ENCODE data around the gene GAD2.

GAD2 gene

DNA sequence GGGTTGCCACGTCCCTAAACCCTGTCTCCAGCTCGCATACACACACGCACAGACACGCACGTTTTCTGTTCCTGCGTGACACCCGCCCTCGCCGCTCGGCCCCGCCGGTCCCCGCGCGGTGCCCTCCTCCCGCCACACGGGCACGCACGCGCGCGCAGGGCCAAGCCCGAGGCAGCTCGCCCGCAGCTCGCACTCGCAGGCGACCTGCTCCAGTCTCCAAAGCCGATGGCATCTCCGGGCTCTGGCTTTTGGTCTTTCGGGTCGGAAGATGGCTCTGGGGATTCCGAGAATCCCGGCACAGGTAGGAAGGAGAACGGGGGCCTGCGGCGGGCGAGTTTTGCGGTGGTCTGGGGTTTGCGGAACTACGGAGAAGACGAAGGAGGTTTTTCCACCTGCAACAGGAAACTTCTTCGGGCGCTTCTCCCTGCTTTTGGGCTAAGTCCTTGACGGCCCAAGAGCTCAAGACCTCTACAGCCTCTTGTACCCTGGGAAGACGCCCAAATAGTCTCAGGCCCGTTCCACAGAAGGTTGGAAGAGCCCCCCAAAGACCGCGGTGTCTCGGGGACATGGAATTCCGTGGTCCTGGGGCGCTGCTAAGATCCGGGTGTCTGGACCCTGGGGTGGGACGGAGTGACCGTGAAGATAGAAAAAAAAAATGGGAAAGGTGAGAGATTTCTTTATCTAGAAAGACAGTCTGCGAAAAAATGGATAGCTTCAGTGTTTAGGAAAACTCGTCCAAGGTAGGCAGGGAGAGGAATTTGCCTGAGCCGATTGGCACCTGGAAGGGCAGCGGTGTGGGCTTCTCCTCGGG lies at the start of gene GAD2:
GAD2 (plus strand) TSS at position 190 of the 811 bp plus-strand sequence; CDS start at position 226, 36 bp downstream.
- no peak for DNase-seq (ENCODE audit: low read depth, low spot score)

DNA sequence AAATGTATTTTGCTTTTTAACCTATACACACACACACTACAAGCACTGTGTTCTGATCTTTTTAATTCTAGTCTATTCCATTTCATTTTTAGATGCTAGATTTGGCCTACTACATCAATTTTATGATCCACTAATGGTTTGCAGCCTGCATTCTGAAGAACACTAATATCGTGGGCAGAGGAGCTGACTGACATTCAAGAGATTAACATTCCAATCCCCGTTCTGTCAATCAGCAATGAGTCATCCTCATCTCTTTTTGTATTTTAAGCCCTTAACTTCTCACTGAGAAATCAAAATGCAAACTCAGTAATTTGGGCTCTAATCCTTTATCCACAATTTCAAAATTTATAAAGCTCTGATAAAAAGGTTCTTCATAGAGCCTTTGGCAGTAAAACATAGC lies 47.1 kb upstream of the GAD2 start:
- DNase-seq (ENCODE audit: low read depth, low spot score): no peak

DNA sequence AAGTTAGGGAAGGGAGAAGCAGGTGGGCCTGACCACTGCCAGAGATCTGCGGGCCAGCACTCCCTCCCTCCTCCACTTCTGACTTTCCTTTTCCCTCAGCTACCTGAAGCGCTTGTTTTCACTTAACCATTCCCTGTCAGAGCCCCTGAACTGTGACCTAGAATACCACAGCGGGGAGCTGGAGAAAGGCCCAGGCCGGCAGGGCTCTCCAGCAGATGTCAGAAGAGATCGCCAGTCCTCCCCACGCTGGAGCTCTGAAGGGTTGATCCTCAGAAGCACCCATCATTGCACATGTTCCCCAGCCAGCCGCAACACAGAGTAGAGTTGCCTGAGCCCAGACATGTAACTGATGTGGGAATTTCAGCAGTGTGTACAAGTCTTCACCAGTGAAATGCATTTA lies 44.4 kb upstream of the GAD2 start:
- DNase-seq (ENCODE audit: low read depth, low spot score): no peak

DNA sequence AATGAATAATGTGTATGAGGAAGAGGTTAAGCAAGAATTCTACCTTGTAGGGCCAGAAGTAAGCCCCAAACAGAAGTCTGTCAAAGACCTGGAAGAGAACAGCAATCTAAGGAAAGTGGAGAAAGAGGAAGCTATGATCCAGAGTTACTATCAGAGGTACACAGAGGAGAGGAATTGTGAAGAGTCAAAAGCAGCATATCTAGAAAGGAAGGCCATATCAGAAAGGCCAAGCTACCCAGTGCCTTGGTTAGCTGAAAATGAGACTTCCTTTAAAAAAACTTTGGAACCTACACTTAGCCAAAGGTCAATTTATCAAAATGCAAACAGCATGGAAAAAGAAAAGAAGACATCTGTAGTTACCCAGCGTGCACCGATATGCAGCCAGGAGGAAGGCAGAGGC lies 42.7 kb upstream of the GAD2 start:
- DNase-seq (ENCODE audit: low read depth, low spot score): no peak

DNA sequence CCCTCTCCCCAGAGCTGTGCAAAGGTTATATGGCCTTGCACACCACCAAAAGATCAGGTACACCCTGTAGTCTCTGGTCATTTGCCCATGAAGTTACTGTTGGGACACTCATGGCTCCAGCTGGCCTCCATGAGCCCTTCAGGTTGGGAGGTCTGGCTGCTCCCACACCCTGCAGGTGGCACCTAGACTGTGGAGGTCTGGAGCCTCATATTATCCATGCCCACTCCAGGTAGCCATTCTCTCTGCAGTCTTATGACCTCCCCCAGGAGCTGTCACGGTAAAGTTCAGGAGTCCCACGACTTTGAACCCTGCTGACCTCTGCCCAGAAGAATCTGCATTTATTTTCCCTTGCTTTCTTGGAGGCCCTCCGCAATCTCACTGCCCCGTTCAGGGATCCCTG lies 39.2 kb upstream of the GAD2 start:
- DNase-seq (ENCODE audit: low read depth, low spot score): no peak

DNA sequence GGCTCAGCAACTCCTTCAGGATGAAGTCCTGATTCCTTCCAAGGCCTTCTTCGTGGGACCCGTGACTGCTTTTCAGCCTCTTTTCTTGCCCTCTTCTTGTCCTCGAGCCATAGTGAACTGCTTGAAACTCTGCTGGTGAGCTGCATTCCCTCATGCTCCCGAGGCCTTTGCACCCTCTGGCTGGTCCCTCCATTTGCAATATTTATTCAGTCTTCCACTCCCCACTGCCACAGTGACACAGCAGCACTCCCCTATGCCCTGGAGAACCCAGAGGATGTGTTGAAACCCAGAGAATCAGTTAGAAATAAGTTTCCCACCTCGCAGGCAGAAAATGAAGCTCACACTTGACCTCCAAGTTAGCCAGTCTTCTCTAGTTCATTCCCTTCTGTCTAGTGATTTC lies 22.3 kb upstream of the GAD2 start:
- DNase-seq (ENCODE audit: low read depth, low spot score): no peak

DNA sequence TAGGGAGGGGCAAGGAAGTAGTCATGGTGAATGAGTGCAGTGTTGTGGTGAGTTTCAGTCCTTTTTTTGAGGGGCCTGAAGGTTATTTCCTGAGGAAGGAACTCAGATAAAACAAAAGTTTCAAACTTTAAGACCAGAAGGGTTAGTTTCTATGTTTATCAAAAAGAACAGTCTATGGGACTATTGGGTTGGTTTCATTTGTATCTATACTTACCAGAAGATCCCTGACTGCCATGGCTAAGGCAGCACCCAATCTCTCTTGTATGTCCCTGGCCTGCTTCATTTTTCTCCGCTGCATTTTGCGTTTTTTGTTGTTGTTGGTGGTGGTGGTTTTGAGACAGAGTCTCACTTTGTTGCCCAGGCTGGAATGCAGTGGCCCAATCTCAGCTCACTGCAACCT lies 19.3 kb upstream of the GAD2 start:
- no peak for DNase-seq (ENCODE audit: low read depth, low spot score)

DNA sequence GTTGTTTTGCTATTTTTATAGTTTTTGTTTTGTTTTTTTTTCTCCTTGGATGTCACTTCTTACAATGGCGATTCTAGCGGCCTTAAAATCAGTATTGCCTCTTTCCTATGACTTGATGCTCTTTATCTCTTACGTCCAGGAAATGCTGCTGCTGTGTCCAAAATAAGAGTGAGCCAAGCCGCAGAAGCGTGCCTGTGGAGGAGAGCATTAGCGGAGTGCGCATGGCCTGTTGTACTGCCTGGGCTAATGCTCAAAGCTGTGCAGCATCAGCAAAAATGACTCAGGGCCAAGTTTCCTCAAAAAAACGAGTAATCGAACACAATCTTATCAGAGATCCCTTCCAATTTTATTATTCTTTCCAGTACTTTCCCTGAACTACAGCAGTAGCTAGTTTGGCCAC lies 18.5 kb upstream of the GAD2 start:
- DNase-seq (ENCODE audit: low read depth, low spot score): no peak

DNA sequence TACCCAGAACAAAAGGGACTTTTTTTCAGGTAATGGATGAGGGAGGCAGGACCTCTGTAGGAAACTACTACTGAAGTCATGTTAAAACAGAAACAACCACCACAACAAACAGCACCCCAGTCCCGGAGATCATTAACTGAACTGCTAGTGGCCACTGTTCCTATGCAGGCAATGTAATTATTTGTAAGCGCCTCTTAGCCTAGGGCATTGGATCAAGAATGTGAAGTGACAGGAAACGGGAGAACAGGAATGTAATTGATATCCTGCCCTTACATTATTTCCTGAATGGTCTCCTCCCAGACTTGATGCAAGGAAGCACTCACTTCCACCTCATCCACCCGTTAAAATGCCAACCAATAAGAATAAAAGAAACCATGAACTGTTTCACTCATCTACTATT lies 16.7 kb upstream of the GAD2 start:
- no peak for DNase-seq (ENCODE audit: low read depth, low spot score)

DNA sequence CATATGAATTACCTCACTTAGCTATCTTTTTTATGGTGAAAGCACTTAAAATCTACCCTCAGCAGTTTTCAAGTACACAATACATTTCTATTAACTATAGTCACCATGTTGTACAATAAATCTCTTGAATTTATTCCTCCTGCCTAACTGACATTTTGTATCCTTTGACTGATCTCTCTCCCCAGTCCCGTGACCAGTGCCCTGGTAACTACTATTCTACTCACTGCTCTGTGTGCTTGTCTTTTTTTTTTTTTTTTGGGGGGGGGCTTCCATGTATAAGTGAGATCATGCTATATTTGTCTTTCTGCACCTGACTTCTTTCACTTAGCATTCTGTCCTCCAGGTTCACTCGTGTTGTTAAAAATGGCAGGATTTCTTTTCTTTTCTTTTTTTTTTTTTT lies 11.4 kb upstream of the GAD2 start:
- no peak for DNase-seq (ENCODE audit: low read depth, low spot score)

DNA sequence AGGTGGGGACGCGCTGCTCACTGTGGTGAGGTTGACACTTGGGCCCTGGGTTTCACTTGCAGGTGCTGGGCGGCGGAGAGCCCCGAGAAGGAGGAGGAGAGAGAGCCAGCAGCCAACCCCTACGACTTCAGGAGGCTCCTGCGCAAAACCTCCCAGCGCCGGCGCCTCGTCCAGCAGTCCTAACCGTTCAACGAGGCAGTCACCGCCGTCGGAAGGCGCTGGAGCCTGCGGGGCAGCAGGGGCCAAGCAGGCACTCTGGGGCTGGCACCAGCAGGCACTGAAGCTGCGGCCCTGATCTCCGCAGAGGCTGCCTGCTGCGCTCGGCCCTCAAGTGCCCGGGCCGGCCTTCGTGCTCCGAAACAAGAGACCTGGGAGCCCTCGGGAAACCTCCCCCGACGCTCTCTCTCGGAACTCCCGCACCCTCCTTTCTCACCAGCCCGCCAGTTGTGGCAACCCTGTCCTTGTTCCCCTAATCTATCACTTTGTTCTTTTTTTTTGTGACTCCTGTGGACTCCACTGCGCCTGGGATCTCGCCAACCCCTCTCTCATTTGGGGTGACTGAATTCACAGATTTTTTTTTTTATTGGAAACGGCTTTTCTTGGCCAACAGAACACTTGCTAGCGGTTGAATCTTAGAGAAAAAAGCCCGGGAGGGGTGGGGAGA lies 4.7 kb upstream of the GAD2 start:
- no peak for DNase-seq (ENCODE audit: low read depth, low spot score)

DNA sequence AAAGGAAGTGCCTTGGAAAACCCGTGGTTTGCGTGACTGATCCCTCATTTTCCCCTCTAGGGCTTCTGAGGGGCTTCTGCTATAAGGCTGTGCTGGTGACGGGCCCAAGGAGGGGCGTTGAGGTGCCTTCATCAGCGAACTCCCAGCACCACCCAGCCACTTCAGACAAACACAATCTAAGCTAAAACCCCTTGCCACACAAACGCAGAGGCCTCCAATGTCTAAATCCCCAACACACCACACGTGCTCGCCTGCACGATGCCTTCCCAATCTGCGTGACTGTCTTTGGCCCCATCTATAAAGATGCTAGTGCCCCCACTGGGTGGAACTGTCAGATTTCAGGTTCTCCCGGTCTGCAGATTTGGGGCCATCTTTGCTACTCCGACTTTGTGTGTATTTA lies 4.1 kb upstream of the GAD2 start:
- no peak for DNase-seq (ENCODE audit: low read depth, low spot score)

DNA sequence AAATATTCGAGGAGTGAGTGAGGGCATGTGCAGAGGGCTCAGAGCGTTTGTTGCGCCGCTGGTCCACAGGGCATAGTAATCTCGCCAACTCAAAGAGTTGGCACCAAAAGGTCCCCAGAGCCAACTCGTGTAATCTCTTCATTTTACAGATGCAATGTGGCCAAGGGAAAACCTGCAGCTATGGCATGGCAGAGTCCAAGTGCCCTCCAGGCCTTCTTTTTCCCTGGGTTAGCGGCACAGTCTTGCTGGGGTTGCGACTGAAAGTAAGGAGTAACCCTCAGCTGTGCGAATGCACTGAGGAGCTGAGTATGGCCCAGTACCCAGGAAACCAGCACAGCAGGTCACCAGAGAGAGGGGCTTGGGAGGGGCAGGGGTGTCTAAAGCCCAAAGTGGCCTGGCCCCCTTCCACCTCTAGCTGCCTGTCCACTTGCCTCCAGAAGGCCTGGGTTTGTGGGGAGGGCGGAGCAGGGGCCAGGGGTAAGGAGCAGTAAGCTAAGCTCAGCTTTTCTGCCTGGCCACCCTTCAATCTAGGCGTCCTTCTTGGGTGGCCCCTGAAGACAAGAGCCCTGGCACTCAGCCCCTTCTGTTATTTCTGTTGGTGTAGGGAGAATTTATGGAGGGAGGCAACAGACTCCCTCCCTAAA lies 3.3 kb upstream of the GAD2 start:
- DNase-seq (ENCODE audit: low read depth, low spot score): no peak

DNA sequence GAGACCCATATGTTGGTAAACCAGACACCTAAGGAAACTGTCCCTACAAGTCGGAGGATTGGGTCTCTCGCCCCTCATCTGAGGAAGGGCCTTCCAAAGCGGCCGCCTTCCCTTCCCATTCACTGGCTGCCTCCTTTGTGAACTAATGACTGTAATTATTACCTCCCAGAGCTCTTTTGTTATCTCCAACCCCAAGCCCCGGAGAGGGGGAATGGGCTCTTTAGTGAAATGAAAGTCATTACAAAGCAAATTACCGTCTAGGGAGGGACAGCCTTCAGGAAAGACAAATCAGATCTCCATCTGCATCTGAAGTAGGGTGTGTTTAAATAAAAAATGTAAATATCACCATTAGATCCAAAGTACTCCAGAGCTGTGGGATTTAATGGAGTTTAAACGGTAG lies 2.6 kb upstream of the GAD2 start:
- DNase-seq (ENCODE audit: low read depth, low spot score): no peak

DNA sequence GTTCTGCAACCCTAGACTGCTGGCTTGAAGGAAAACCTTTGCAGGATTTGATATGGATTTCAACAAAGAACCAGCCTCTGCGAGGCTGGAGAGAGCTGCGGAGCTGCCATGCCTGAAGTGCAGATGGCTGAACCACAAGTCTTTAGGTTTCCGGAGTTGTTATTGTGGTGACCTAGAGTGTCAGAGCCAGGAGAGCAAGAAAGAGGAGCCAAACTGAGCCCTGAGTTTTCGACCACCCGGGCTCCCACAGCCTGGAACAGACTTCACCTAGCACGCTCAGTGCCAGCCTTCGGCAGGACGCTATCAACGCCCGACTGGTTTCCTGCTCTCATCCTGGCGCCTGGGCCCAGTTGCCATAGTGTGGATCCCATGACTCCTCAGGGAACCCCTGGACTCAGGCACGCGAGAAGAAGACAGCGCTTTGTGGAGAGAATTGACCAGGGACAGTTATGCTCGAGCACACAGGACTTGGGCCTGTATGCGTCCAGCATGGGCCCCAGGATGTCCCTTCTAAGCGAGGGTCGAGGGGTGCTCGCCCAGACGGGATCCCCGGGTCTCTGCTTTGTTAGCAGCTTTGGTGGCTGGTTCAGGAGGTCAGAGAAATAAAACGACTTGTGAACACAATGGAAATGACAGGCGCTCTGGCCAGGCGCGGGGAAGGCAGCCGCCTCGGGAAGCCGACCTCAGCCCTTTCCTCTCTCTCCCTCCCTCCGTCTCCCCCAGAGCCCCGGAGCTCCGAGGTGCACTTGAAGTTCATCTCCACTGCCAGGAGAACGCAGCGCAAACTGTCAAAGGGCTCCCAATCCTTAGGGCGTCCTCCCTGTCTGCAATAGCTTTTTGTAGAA lies 1.8 kb upstream of the GAD2 start:
- DNase-seq (ENCODE audit: low read depth, low spot score): no peak

DNA sequence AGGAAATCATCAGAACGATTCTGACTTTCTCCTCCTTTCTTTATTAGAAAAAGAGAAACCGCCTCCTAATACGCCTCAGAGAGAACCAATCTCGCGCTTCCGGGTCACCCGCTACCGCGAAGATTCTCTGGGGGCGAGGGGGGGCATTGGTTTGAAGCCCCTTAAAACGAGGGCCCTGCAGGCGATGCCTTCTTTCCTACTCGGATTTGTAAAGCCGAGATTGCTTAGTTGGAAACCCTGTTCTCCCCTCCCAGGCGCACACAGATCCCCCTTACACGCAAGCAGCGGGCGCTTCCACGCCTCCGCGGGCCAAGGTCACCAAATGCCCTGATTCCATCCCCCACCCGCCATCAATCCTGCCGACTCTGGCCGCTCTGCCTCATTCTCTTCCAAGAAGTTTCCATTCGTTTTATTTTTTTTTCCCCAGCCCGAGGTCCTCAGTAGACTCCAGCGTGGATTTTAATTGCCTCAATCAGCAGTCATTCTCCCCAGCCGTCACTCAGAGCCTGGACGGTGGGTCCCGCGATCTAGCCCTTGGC lies 1.1 kb upstream of the GAD2 start:
- DNase-seq (ENCODE audit: low read depth, low spot score): no peak

DNA sequence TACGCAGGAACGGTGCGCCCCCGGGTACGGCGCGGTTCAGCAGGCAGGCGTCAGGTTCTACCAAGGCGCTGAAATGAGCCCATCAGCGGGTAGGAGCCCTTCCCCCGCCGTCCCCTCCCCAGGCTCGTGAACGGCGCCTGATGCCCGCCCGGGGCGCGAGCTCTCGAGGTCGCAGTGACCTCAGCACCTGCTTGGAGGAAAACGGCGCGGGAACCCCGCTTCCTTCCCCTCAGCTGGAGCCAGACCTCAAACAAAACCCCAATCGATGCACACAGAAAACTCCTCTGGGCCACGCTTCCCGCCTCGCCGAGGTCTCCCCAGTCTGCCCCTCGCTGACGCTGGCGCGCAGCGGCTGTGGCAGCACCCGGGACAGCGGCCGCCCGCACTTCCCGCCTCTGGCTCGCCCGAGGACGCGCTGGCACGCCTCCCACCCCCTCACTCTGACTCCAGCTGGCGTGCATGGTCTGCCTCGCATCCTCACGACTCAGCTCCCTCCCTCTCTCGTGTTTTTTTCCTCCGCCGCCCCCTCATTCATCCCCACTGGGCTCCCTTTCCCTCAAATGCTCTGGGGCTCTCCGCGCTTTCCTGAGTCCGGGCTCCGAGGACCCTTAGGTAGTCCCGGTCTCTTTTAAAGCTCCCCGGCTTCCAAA lies 514 bp upstream of the GAD2 start:
- no peak for DNase-seq (ENCODE audit: low read depth, low spot score)

DNA sequence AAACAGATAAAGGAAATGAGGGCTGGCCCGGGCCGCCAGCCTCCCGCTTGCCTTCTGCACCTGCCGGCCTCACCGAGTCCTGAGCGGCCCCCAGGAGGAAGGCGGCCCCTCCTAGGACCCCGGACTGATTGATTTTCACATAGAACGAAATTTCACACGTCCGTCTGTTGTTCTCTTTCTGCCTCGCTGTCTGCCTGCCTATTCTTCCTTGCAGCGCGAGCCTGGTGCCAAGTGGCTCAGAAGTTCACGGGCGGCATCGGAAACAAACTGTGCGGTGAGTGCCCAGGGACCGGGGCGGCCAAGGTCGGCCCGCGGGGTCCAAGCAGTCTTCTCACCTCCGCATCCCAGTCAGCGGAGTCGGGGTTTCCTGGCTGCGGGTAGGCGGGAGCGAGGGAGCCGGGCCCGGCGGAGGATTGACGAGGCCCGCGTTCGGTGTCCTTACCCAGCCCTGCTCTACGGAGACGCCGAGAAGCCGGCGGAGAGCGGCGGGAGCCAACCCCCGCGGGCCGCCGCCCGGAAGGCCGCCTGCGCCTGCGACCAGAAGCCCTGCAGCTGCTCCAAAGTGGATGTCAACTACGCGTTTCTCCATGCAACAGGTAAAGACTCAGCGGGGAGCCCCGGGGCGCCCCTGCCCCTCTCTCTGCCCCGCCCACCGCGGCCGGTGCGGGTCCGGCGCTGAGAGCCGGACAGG lies 967 bp downstream of the GAD2 start:
- DNase-seq (ENCODE audit: low read depth, low spot score): no peak

DNA sequence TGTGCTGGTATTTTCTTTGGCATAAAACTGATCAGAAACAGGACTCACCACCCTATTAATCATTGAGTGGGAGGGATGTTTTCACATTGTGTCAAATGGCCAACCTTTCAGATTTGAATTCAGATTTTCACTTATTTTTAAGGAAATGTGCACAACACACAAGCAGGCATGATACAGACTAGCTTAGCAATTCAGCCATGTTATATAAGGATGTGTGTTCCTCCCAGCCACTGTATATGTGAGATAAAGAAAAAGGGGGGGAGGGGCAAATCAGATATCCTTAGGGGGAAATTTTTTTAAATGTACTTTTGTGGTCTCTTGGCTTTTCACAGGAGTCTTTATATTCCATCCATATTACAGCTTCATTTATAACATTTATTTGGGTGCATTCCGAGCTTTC lies 3.1 kb downstream of the GAD2 start:
- DNase-seq (ENCODE audit: low read depth, low spot score): no peak

DNA sequence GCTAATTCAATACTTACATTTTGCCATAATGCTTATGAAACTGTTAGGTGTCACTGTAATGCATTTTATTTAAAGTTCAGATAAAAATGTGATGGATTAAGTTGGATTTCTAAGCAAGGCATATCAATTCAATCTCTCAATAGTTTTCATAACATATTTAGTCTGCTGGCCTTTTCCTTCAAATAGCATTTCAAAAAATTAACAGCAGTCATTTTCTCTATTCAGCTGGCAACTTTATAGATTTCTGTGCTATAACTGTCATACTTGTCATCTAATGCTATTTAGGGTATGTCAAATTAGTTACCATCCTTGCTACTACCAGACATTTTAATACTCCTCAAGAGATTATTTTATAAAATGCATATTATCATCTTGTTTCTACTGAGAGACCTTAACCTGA lies 4.3 kb downstream of the GAD2 start:
- DNase-seq (ENCODE audit: low read depth, low spot score): no peak

DNA sequence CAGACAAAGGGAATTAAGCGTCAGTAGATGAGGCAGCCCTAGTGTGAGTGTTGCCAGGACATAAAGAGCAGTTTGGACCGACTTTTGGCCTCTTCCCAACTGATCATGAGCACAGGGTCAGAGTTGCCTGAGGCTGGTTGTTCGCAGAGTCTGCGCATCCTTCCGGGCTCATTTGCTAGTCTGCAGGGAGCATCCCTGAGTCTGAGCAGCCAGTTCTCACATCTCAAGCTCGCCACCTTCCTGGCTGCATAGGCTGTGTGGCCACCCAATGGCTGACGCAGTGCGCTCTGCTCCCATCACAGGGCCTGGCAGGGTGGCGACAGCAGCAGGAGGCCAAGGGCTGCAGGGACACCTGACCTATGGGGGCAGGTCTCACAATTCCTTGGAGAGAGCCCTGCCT lies 5.0 kb downstream of the GAD2 start:
- DNase-seq (ENCODE audit: low read depth, low spot score): no peak

Data from activated CD4-positive, CD25-positive, alpha-beta regulatory T cell treated with anti-CD3 and anti-CD28 coated beads, Interleukin-2, amount 50 U/mL, for 16 hours (primary cell).